Measurements from ENCODE around the gene ANHX.
"Not testable (repeated sequence)": the region's sequence is repeated elsewhere in the genome, so short reads cannot be mapped to it uniquely, and the experiment has no call there.

ANHX gene

DNA sequence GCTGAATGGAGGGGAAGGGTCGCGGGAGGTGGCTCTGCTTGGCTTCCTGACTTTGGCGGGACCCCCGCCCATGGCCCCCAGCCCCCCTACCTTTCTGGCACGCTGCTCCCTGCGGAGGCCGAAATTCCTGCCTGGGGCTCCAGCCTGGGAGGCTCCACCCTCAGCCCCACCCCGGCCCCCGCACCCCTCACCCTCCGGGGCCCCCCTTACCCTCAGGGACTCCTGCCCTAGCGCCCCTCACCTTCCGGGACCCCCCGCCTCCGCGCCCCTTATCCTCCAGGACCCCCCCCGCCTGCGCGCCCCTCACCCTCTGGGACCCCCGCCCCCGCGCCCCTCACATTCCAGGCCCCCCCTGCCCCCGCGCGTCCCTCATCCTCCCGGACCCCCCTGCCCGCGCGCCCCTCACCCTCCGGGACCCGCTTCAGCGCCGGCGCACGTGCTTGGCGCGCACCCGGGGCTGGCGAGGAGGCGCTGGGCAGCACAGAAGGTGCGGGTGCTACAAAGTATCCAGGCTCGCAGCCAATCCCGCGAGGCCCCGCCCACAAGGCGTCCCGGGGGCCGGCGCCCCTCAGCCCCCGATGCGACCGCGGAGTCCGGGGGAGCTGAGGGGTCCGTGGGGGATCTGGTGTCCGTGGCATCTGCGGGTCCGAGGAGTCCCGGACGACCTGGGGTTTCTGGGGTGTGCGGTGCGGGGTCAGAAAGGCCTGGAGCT lies at the start of gene ANHX:
ANHX (minus strand) TSS at position 477 of the 712 bp plus-strand sequence. CDS start 1,521 bp downstream, outside the sequence.
- H3K4me3 ChIP-seq (ENCODE audit: low read depth in 1 of 2, low read length in 2 of 2) = no peak within 1 kb of the TSS
- H3K27ac ChIP-seq (ENCODE audit: low read depth, low read length) = no peak within 1 kb of the TSS
- H3K36me3 ChIP-seq (ENCODE audit: insufficient read depth, low read length) = no peaks in the 10 kb centered on the region
- H3K9me3 ChIP-seq (ENCODE audit: low read length) = no peaks in the 10 kb centered on the region
- H3K27me3 ChIP-seq (ENCODE audit: control insufficient read depth in 1 of 2, insufficient read depth in 2 of 2, low read length in 2 of 2) = peaks cover 0 to 8% of the 10 kb centered on the region in 2 donors
- no peaks in the 10 kb centered on the region for H3K4me1 ChIP-seq (ENCODE audit: insufficient read depth, low read length)
- H3K9ac ChIP-seq (ENCODE audit: low read length) = no peak within 1 kb of the TSS

DNA sequence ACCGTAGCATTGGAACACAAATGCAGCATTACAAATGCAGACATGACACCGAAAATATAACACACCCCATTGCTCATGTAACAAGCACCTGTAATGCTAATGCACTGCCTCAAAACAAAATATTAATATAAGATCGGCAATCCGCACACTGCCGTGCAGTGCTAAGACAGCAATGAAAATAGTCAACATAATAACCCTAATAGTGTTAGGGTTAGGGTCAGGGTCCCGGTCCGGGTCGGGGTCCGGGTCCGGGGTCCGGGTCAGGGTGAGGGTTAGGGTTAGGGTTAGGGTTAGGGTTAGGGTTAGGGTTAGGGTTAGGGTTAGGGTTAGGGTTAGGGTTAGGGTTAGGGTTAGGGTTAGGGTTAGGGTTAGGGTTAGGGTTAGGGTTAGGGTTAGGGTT lies 29.0 kb upstream of the ANHX start:
- not testable (repeated sequence) for H3K4me1 ChIP-seq (ENCODE audit: insufficient read depth, low read length); H3K27me3 ChIP-seq (ENCODE audit: control insufficient read depth in 1 of 2, insufficient read depth in 2 of 2, low read length in 2 of 2); H3K36me3 ChIP-seq (ENCODE audit: insufficient read depth, low read length); H3K27ac ChIP-seq (ENCODE audit: low read depth, low read length); H3K4me3 ChIP-seq (ENCODE audit: low read depth in 1 of 2, low read length in 2 of 2); H3K9ac ChIP-seq (ENCODE audit: low read length); H3K9me3 ChIP-seq (ENCODE audit: low read length)

DNA sequence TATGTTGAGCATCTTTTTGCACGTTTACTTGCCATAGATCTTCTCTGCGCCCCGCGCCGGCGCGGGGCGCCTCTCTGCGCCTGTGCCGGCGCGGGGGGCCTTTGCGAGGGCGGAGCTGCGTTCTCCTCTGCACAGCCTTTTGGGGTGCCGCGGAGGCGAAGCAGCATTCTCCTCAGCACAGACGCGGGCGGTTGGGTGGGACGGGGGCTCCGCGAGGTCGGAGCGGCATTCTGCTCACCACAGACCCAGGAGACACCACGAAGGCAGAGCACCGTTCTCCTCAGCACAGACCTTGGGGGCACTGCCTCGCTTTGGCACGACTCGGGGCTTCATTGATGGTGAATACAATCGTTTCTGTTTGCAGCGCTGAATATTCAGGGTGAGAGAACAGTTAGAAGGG lies 28.5 kb upstream of the ANHX start:
- H3K9me3 ChIP-seq (ENCODE audit: low read length) = no peaks in the 10 kb centered on the region
- H3K36me3 ChIP-seq (ENCODE audit: insufficient read depth, low read length) = no peaks in the 10 kb centered on the region
- no peak overlapping the region for H3K9ac ChIP-seq (ENCODE audit: low read length)

DNA sequence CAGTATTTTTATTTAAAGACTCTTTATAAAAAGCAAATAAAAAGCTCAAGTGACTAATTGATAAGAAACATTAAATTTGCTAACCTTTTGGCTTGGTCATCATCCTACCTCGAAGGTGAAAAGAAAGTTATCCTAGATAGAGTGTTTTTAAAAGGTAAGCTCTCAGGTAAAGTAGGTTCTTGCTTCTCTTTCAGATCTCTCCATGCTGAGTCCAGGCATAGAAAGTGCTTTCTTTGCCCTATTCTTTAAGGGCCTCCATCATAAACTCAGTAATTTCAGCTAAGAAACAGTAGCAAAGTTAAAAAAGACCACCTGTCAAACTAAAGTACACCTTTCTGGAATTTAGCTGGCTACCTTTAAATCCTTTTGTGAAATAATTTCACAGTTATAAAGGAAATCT lies 20.6 kb upstream of the ANHX start:
- Histone ChIP-seq H3K4me3 (ENCODE audit: low read depth in 1 of 2, low read length in 2 of 2) (no peak overlapping the region), H3K36me3 (ENCODE audit: insufficient read depth, low read length) (no peaks in the 10 kb centered on the region), H3K4me1 (ENCODE audit: insufficient read depth, low read length) (no peaks in the 10 kb centered on the region), H3K27me3 (ENCODE audit: control insufficient read depth in 1 of 2, insufficient read depth in 2 of 2, low read length in 2 of 2) (no peaks in the 10 kb centered on the region), H3K27ac (ENCODE audit: low read depth, low read length) (no peak overlapping the region), H3K9ac (ENCODE audit: low read length) (no peak overlapping the region), H3K9me3 (ENCODE audit: low read length) (no peaks in the 10 kb centered on the region)

More for the DNA sequence above, 28.5 kb upstream of the ANHX start:
- Histone ChIP-seq H3K27me3 (ENCODE audit: control insufficient read depth in 1 of 2, insufficient read depth in 2 of 2, low read length in 2 of 2) (no peaks in the 10 kb centered on the region), H3K4me1 (ENCODE audit: insufficient read depth, low read length) (no peaks in the 10 kb centered on the region), H3K4me3 (ENCODE audit: low read depth in 1 of 2, low read length in 2 of 2) (no peak overlapping the region), H3K27ac (ENCODE audit: low read depth, low read length) (no peak overlapping the region)

DNA sequence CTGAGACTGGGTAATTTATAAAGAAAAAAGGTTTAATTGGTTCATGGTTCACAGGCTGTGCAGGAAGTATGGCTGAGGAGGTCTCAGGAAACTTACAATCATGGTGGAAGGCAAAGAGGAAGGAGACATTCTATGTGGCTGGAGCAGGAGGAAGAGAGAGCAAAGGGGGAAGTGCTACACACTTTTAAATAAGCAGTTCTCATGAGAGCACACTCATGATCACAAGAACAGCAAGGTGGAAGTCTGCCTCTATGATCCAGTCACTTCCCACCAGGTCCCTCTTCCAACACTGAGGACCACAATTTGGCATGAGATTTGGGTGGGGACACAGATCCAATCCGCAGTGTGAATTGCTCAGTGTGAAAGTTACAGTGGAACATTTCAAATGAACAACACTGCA lies 20.2 kb upstream of the ANHX start:
- H3K36me3 ChIP-seq (ENCODE audit: insufficient read depth, low read length); H3K9me3 ChIP-seq (ENCODE audit: low read length); H3K4me1 ChIP-seq (ENCODE audit: insufficient read depth, low read length); H3K4me3 ChIP-seq (ENCODE audit: low read depth in 1 of 2, low read length in 2 of 2); H3K27me3 ChIP-seq (ENCODE audit: control insufficient read depth in 1 of 2, insufficient read depth in 2 of 2, low read length in 2 of 2); H3K27ac ChIP-seq (ENCODE audit: low read depth, low read length); H3K9ac ChIP-seq (ENCODE audit: low read length): not testable (repeated sequence)

DNA sequence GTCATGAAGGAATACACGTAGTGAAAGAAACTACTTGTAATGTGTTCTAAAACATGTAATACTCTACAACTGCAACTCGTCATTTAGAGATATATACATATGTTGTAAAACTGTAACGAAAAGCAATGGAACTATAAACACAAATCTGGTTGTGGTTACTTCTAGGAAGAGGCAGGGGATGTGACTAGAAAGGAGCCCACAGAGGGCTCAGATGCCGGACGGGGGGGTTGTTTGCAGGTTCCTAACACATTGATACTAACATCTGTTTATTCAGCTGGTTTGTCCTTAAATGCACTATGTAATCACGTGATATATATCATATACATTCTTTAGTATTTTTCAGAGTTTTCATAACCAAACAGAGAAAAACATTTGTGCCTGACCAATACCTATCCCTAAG lies 16.1 kb upstream of the ANHX start:
- H3K36me3 ChIP-seq (ENCODE audit: insufficient read depth, low read length) = no peaks in the 10 kb centered on the region
- no peak overlapping the region for H3K4me3 ChIP-seq (ENCODE audit: low read depth in 1 of 2, low read length in 2 of 2)
- H3K4me1 ChIP-seq (ENCODE audit: insufficient read depth, low read length) = no peaks in the 10 kb centered on the region
- H3K27ac ChIP-seq (ENCODE audit: low read depth, low read length) = no peak overlapping the region
- no peaks in the 10 kb centered on the region for H3K27me3 ChIP-seq (ENCODE audit: control insufficient read depth in 1 of 2, insufficient read depth in 2 of 2, low read length in 2 of 2)
- no peak overlapping the region for H3K9ac ChIP-seq (ENCODE audit: low read length)
- H3K9me3 ChIP-seq (ENCODE audit: low read length) = no peaks in the 10 kb centered on the region

DNA sequence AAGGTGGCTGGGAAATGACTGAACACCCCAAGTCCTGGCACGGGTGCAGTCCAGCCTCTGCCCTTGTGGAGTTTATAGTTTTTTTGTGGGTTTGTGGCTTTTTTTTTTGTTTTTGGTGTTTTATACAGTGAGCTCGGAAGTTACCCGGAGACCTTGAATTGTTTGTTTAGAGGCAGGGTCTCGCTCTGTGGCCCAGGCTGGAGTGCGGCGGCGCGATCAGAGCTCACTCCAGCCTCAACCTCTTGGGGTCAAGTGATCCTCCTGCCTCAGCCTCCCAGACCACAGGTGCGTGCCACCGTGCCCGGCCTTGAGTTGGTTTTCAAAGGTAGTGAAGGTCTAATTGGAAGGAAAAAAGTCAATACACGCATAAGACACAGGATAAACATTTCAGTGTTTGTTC lies 879 bp upstream of the ANHX start:
- Histone ChIP-seq H3K27ac (ENCODE audit: low read depth, low read length) (no peak overlapping the region), H3K9me3 (ENCODE audit: low read length) (no peaks in the 10 kb centered on the region), H3K36me3 (ENCODE audit: insufficient read depth, low read length) (no peaks in the 10 kb centered on the region), H3K9ac (ENCODE audit: low read length) (no peak overlapping the region), H3K27me3 (ENCODE audit: control insufficient read depth in 1 of 2, insufficient read depth in 2 of 2, low read length in 2 of 2) (peaks cover 0 to 8% of the 10 kb centered on the region in 2 donors), H3K4me1 (ENCODE audit: insufficient read depth, low read length) (no peaks in the 10 kb centered on the region), H3K4me3 (ENCODE audit: low read depth in 1 of 2, low read length in 2 of 2) (no peak overlapping the region)

DNA sequence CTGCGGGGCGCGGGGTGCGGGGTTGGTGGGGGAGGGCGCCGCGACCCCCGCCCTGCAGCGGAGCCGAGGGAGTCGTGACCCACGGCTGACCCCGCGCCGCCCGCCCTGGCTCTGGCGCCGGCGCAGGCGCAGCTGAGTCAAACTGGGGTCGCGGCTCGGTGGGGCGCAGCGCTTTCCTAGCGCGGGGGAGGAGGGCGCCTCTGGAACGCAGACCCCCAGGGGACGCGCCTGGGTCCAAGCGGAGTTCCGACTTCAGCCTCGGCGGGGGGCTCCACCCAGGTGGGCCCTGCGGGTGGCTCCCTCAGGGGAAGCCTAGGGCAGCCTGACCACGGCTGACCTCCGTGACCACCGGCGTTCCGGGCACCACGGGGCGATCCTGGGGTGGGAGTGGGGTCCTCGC lies 467 bp upstream of the ANHX start:
- Histone ChIP-seq H3K27me3 (ENCODE audit: control insufficient read depth in 1 of 2, insufficient read depth in 2 of 2, low read length in 2 of 2) (peaks cover 0 to 8% of the 10 kb centered on the region in 2 donors), H3K4me1 (ENCODE audit: insufficient read depth, low read length) (no peaks in the 10 kb centered on the region), H3K36me3 (ENCODE audit: insufficient read depth, low read length) (no peaks in the 10 kb centered on the region), H3K9me3 (ENCODE audit: low read length) (no peaks in the 10 kb centered on the region), H3K27ac (ENCODE audit: low read depth, low read length) (no peak overlapping the region), H3K4me3 (ENCODE audit: low read depth in 1 of 2, low read length in 2 of 2) (no peak overlapping the region), H3K9ac (ENCODE audit: low read length) (no peak overlapping the region)

DNA sequence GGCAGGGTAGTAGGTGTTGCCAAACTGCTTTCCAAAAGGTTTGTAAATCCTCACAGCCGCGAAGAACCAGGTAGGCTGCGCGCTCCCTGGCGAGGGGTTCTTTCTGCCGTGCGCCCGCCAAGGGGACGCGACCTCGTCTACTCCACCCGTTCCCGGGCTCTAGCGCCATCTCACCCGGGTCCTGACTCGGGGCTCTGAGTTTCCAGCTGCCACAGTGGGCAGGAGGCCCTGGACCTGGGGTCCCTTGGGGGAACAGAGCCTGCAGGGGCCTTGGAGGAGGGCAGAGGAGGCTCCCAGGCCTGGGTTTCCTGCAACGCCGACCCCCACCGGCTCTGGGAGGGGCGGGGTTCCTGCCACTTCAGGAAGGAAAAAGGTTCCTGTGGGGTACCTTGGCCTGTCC lies 706 bp downstream of the ANHX start:
- H3K36me3 ChIP-seq (ENCODE audit: insufficient read depth, low read length) = no peaks in the 10 kb centered on the region
- no peaks in the 10 kb centered on the region for H3K9me3 ChIP-seq (ENCODE audit: low read length)
- H3K9ac ChIP-seq (ENCODE audit: low read length) = no peak overlapping the region
- H3K4me1 ChIP-seq (ENCODE audit: insufficient read depth, low read length) = no peaks in the 10 kb centered on the region
- peaks cover 0 to 8% of the 10 kb centered on the region in 2 donors for H3K27me3 ChIP-seq (ENCODE audit: control insufficient read depth in 1 of 2, insufficient read depth in 2 of 2, low read length in 2 of 2)
- H3K4me3 ChIP-seq (ENCODE audit: low read depth in 1 of 2, low read length in 2 of 2) = no peak overlapping the region
- H3K27ac ChIP-seq (ENCODE audit: low read depth, low read length) = no peak overlapping the region

DNA sequence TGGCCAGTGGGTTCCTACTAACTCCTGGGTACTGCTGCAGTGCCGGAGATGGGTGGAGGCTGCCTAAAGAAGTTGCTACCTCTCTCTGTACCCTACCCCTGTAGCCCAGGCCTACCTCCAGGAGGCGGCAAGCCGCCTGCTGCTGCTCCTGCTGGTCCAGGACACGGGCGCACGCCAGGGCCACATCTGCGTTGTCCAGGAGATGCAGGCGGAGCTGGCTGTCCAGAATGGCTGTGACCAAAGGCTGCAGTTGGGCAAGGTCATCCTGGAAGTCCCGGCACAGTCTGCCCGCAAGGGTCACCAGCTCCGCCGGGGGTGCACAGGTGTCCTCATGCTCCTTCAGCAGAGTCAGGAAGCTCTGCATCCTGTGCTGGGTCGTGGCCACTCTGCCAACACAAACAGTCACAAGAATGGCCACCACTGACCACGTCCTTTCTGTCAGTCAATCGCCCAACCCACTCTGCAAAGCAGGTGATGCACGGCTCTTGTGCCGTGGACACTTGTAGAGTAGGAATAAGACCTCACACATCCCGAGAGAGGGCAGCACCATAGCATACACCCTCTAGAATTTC lies 1.6 kb downstream of the ANHX start:
- no peak overlapping the region for H3K9ac ChIP-seq (ENCODE audit: low read length)
- no peak overlapping the region for H3K27ac ChIP-seq (ENCODE audit: low read depth, low read length)
- no peaks in the 10 kb centered on the region for H3K4me1 ChIP-seq (ENCODE audit: insufficient read depth, low read length)
- peaks cover 0 to 8% of the 10 kb centered on the region in 2 donors for H3K27me3 ChIP-seq (ENCODE audit: control insufficient read depth in 1 of 2, insufficient read depth in 2 of 2, low read length in 2 of 2)
- H3K4me3 ChIP-seq (ENCODE audit: low read depth in 1 of 2, low read length in 2 of 2) = no peak overlapping the region
- H3K9me3 ChIP-seq (ENCODE audit: low read length) = no peaks in the 10 kb centered on the region
- H3K36me3 ChIP-seq (ENCODE audit: insufficient read depth, low read length) = no peaks in the 10 kb centered on the region

DNA sequence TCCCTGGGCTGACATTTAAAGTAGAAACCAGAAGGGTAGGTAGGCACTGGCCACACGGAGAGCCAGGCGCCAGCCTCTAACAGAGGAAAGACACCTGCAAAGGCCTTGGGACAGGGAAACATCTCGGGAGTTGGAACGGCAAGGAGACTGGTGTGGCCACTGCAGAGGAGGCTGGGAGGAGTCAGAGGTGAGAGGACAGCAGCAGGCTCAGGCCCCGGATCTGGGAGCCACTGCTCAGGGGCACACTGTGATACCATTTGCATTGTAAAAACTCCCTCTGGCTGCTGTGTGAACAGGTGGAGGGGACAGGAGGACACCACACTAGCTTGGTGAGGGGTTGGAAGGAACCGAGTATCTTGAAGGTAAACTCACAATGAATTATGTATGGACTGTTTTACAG lies 2.7 kb downstream of the ANHX start:
- H3K4me3 ChIP-seq (ENCODE audit: low read depth in 1 of 2, low read length in 2 of 2) = no peak overlapping the region
- H3K4me1 ChIP-seq (ENCODE audit: insufficient read depth, low read length) = no peaks in the 10 kb centered on the region
- no peak overlapping the region for H3K9ac ChIP-seq (ENCODE audit: low read length)
- no peaks in the 10 kb centered on the region for H3K9me3 ChIP-seq (ENCODE audit: low read length)
- no peaks in the 10 kb centered on the region for H3K36me3 ChIP-seq (ENCODE audit: insufficient read depth, low read length)
- H3K27me3 ChIP-seq (ENCODE audit: control insufficient read depth in 1 of 2, insufficient read depth in 2 of 2, low read length in 2 of 2) = peaks cover 0 to 8% of the 10 kb centered on the region in 2 donors
- H3K27ac ChIP-seq (ENCODE audit: low read depth, low read length) = no peak overlapping the region

DNA sequence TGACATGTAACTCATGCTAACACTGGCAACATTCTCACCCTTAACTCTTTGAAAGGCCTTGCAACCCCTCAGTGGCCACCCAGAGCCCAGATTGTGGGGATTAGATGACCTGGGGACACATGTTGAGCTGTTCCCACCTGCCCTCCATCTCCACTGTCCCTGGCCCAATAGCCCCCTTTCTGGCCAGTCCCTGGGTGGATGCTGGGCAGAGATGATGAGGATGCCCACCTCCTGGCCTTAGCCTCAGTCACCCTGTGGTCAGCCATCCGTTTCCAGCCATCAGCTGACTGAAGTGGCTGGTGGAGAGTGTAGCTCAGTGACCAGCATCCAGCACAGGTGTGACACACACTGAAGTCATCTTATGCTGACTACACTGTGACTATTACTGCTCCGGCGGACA lies 4.7 kb downstream of the ANHX start:
- Histone ChIP-seq H3K9me3 (ENCODE audit: low read length) (no peaks in the 10 kb centered on the region), H3K4me3 (ENCODE audit: low read depth in 1 of 2, low read length in 2 of 2) (no peak overlapping the region), H3K4me1 (ENCODE audit: insufficient read depth, low read length) (no peaks in the 10 kb centered on the region), H3K9ac (ENCODE audit: low read length) (no peak overlapping the region), H3K36me3 (ENCODE audit: insufficient read depth, low read length) (no peaks in the 10 kb centered on the region), H3K27me3 (ENCODE audit: control insufficient read depth in 1 of 2, insufficient read depth in 2 of 2, low read length in 2 of 2) (peaks cover 0 to 1% of the 10 kb centered on the region in 2 donors), H3K27ac (ENCODE audit: low read depth, low read length) (no peak overlapping the region)

All from muscle layer of colon (tissue), 2 donors.